ENCODE measurements around the gene REXO4. TPM values are rescaled to one million over a fixed set of nuclear protein-coding genes. Genes with fewer than 3 reads are reported as not detected.
A peak's percentile ranks its signal among the peaks of the same experiment; 100 is the strongest.

REXO4 gene
- total RNA-seq, 4 donors from 2014 or later = 12.1 to 21.9 (median 16.0) TPM

DNA sequence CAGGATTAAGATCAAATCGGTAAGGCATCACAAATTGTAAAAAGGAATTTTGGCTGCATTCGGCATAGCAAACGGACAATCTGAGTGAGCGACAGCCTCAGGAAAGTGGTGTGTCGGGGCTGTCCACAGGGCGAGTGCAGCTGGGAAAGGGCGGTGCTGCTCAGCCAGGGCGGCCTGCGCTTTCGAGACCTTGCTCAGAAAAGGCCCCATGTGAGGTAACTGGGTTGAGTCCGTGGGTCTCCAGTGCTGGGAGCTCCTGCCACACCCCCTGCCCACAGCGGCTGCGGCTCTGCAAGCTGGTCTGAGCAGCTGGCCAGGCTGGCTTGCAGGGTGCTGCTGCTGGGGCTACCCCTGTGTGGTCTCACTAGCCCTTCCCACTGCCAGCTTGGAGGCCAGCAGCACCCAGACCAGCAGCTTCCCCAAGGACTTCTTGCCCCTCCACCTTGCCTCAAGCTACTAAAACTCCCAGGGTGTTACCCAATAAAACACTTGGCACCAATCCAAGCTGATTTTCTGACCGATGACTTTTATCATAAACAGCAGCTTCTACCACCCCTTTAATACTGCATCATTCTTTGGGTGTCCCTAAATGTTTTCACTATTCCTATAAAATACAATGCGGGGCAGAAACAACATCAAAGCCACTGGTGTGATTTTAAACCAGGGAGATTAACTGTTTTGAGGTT, 55.3 kb downstream of the REXO4 start:
- no peak overlapping the region for H3K4me3 ChIP-seq
- H3K27me3 ChIP-seq = no peaks in the 10 kb centered on the region
- intact Hi-C loops (cut with DNase I; ENCODE audit: low total_unique reads) = no loop called here
- 75 to 87% methylated on average over 2 to 11 of the region's 15 CpGs for WGBS, 2 donors (ENCODE audit: low coverage in 1 of 2)
- no peak for TF ChIP-seq POLR2A (IDR thresholded peaks at IDR 0.05)
- TF ChIP-seq EP300 (IDR thresholded peaks at IDR 0.05; ENCODE audit: low read depth) = no peak
- no peak for TF ChIP-seq CTCF (IDR thresholded peaks at IDR 0.05)
- TF ChIP-seq POLR2AphosphoS5 (IDR thresholded peaks at IDR 0.05) = no peak
- H3K36me3 ChIP-seq = peaks cover 0 to 50% (median 23%) of the 10 kb centered on the region in 4 donors
- in situ Hi-C loops (cut with MboI; ENCODE audit: low pct_ligation_motif_present in 1 of 4, low pct_unique_long_range_greater_than_20kb in 1 of 4, low sequenced_read_pairs in 3 of 4) = no loop called here
- peaks cover under 1 to 8% (median 4%) of the 10 kb centered on the region in 4 donors for H3K4me1 ChIP-seq
- H3K27ac ChIP-seq = no peak overlapping the region
- no peaks in the 10 kb centered on the region for H3K9me3 ChIP-seq
- no peak for DNase-seq

- no peak for DNase-seq
- TF ChIP-seq EP300 (IDR thresholded peaks at IDR 0.05; ENCODE audit: low read depth) = no peak
- H3K9me3 ChIP-seq = no peaks in the 10 kb centered on the region
- WGBS, 2 donors (ENCODE audit: low coverage in 1 of 2) = 84 to 96% methylated on average over 4 to 13 of the region's 13 CpGs
- intact Hi-C loops (cut with DNase I; ENCODE audit: low total_unique reads) (no loop called here), in situ Hi-C loops (cut with MboI; ENCODE audit: low pct_ligation_motif_present in 1 of 4, low pct_unique_long_range_greater_than_20kb in 1 of 4, low sequenced_read_pairs in 3 of 4) (no loop called here)
- H3K27ac ChIP-seq = no peak overlapping the region
- peaks cover 0 to 46% (median 22%) of the 10 kb centered on the region in 4 donors for H3K36me3 ChIP-seq
- H3K4me1 ChIP-seq = peaks cover 7 to 10% (median 9%) of the 10 kb centered on the region in 4 donors
- no peak overlapping the region for H3K4me3 ChIP-seq
- no peaks in the 10 kb centered on the region for H3K27me3 ChIP-seq
Observed at GRCh38 chr9:133361507-133362092, 56.2 kb downstream of the REXO4 start.

GRCh38 chr9:133360400-133361393, 57.1 kb downstream of the REXO4 start:
- Histone ChIP-seq H3K4me3 (no peak overlapping the region), H3K9me3 (no peaks in the 10 kb centered on the region), H3K27ac (no peak overlapping the region), H3K36me3 (peaks cover 0 to 37% (median 17%) of the 10 kb centered on the region in 4 donors), H3K4me1 (peaks cover 7 to 12% (median 11%) of the 10 kb centered on the region in 4 donors), H3K27me3 (no peaks in the 10 kb centered on the region)
- in situ Hi-C loops (cut with MboI; ENCODE audit: low pct_ligation_motif_present in 1 of 4, low pct_unique_long_range_greater_than_20kb in 1 of 4, low sequenced_read_pairs in 3 of 4) = no loop called here
- TF ChIP-seq CTCF (IDR thresholded peaks at IDR 0.05) (no peak), EP300 (IDR thresholded peaks at IDR 0.05; ENCODE audit: low read depth) (no peak), POLR2A (IDR thresholded peaks at IDR 0.05) (no peak), POLR2AphosphoS5 (IDR thresholded peaks at IDR 0.05) (no peak)
- DNase-seq = no peak
- WGBS, 2 donors (ENCODE audit: low coverage in 1 of 2) = 77 to 82% methylated on average over 14 to 21 of the region's 21 CpGs
- intact Hi-C loops (cut with DNase I; ENCODE audit: low total_unique reads) = no loop called here

GRCh38 chr9:133359399-133360175, 58.2 kb downstream of the REXO4 start:
- DNase-seq = no peak
- peaks cover 12 to 22% (median 18%) of the 10 kb centered on the region in 4 donors for H3K4me1 ChIP-seq
- WGBS, 2 donors (ENCODE audit: low coverage in 1 of 2) = 67% methylated on average over 20 of the region's 20 CpGs; no CpG with 5 or more reads in 1 of the 2 donors
- H3K9me3 ChIP-seq = no peaks in the 10 kb centered on the region
- peaks cover 0 to 26% (median 12%) of the 10 kb centered on the region in 4 donors for H3K36me3 ChIP-seq
- intact Hi-C loops (cut with DNase I; ENCODE audit: low total_unique reads) = no loop called here
- H3K4me3 ChIP-seq = no peak overlapping the region
- no peak for TF ChIP-seq POLR2AphosphoS5 (IDR thresholded peaks at IDR 0.05)
- TF ChIP-seq POLR2A (IDR thresholded peaks at IDR 0.05) = no peak
- peak in 1 of 5 experiments; percentile 6 for TF ChIP-seq CTCF (IDR thresholded peaks at IDR 0.05)
- in situ Hi-C loops (cut with MboI; ENCODE audit: low pct_ligation_motif_present in 1 of 4, low pct_unique_long_range_greater_than_20kb in 1 of 4, low sequenced_read_pairs in 3 of 4) = no loop called here
- H3K27me3 ChIP-seq = no peaks in the 10 kb centered on the region
- H3K27ac ChIP-seq = no peak overlapping the region

Data from transverse colon (tissue), 4 donors.